ENCODE data around the gene FBXW5.

FBXW5 gene

GRCh38 chr9:136949239-136949816 lies 4.8 kb upstream of the FBXW5 start:
- DNase-seq: no peak

DNA sequence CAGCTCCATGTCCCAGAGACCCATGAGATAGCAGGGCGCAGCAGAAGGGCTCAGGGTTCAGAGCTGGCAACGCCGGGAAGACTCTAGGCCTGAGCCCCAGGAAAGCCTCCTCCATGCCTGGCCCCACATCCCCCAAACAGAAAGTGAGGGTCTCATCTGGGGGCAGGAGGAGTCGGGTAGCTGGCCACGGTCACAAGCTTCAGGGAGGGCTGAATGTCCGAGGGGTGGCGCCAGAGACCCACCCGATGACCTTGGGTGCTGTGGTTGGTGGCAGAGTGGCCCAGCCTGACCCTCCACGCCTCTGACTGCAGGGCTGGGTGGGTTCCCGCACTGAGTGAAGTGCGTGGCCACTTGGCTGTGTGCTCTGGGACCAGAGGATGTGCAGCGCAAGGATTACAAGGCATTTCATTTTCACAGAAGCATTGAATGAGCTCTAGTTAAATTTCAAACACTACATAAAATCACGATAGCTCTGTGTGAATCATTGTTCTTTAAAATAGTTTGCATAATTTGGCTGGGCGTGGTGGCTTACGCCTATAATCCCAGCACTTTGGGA lies 3.5 kb upstream of the FBXW5 start:
- DNase-seq: peak in 1 of 2 donors; percentile 8

DNA sequence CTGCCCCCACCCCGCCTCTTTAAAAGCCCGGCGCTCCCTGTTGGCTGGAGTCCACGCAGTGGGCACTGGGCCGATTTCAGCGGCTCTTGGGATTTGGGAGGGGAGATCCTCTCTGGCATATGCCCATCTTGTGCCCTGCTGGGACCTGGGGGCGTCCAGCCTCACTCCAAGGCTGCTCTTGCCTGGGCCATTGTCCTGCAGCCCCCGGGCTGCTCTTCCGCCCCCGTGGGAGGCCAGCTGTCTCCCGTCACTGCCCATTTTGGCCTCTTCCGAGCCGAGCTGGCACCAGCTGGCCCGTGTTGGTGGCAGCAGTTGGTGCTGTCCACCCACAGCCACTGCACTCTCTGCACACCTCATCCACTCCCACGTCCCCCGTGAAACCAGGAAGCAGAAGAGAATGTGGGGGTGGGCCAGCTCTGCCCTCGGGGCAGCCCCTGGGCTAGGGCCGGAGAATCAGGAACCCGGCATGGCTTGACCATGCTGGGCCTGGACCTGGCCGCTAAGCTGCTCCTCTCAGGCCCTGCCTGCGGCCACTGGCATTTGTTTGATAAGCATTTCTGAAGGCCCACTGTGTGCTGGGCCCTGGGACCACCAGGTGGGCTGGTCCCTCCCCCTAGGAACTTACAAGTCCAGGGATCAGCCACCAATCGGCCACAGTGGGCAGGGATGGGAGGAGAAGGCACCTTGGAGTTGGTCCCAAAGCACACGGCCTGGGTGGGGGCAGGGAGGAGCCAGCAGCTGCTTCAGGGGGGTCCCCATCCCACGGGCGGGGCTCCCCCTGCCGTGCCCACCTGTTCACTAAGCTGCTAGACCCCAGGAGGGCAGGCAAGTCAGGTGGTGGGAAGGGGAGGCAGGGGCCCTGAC lies 2.7 kb upstream of the FBXW5 start:
- DNase-seq: no peak

GRCh38 chr9:136946228-136947027 lies 1.9 kb upstream of the FBXW5 start:
- DNase-seq: no peak

DNA sequence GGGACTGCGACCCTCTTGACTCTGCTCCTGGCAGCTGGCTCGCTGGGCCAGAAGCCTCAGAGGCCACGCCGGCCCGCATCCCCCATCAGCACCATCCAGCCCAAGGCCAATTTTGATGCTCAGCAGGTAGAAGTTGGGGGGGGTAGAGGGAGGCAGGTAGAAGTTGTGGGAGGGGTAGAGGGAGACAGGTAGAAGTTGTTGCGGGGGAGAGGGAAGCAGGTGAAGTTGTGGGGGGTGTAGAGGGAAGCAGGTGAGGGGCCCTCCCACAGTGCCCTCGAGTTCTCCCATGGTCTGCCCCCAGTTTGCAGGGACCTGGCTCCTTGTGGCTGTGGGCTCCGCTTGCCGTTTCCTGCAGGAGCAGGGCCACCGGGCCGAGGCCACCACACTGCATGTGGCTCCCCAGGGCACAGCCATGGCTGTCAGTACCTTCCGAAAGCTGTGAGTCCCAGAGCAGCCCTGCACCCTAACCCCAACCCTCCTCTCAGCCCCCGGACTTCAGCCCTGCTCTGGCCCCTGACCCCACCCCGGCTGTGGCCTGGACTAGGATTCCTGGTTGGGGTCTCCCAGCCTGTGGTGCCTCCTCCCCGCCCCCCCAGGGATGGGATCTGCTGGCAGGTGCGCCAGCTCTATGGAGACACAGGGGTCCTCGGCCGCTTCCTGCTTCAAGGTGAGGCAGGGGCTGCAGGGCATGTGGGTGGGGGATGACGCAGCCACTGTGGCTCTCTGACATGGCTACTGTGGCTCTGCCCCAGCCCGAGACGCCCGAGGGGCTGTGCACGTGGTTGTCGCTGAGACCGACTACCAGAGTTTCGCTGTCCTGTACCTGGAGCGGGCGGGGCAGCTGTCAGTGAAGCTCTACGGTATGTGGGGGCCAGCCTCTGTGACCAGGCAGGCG lies 1.0 kb upstream of the FBXW5 start:
- no peak for DNase-seq

- no peak for DNase-seq
These were observed 373 bp downstream of the FBXW5 start for GRCh38 chr9:136944212-136944518.

- no peak for DNase-seq
These were observed 987 bp downstream of the FBXW5 start for GRCh38 chr9:136943291-136944211.

GRCh38 chr9:136942881-136943230 lies 1.7 kb downstream of the FBXW5 start:
- no peak for DNase-seq

GRCh38 chr9:136942112-136942880 lies 2.2 kb downstream of the FBXW5 start:
- no peak for DNase-seq

DNA sequence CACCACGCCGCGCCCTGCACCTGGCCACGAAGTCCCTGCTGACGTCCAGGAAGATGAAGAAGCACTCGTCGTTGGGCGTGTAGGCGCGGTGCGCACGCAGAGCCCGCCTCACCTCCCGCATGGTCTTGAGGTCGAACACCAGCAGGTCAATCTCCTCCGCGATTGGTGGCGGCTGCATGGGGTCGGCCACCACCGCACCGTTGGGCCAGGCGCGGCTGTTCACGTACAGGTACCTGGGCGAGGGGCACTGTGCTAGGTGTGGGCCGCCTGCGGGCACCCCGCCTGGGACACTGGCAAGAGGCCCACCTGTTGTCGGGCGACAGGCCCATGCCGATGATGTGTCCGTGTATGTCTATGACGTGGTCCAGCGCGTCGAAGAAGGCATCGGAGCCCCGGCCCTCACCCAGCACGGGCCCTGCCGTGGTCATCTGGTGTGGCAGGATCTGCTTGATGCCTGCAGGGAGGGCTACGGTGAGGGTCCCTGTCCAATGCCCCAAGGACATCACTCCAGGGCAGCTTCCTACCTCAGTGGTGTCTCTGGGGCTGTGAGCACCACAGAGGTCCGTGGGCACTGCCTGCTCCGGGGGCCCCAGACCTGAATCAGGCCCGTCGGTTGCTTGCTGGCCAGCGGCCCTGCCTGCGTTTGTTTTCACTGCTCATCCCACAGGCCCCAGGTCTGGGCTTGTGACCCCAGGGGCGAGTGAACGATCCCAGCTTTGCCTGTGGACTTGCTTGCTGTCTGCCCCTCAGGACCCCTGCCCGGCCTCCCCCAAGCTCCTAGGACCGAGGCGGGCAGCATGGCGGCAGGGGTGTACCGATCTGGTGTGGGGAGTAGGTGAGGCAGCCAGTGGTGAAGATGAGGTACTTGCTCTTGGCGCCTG lies 3.1 kb downstream of the FBXW5 start:
- no peak for DNase-seq

DNA sequence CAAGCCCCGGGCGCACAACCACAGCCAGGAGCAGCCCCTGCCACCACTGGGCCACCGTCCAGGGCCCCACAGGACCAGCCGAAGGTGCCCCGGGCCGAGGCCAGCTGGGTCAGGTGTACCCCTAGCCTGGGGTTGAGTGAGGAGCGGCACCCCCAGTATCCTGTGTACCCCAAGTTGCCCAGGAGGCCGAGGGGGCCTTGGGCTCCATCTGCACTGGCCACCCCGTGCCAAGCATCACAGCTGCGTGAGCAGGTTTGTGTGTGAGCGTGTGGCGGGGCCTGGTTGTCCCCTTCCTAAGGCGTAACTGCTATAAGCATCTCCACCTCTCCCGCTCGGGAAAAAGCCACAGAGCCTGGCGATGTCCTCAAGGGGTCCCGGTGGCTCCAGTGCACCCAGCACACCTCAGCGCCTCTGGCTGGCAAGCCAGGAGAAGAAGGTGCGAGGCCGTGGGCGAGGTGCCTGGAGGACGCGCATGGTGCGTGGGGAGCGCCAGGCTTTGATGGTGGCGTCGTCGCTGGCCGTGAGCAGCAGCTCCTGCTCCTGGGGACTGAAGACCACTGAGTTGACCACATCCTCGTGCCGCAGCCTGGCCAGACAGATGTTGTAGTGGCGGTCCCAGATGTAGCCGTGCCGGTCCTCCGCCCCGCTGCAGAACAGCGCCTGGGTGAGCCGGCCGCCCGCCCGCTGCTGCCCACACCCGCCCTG lies 3.9 kb downstream of the FBXW5 start:
- DNase-seq: no peak

GRCh38 chr9:136939996-136940525 lies 4.5 kb downstream of the FBXW5 start:
- no peak for DNase-seq

GRCh38 chr9:136939431-136939995 lies 5.0 kb downstream of the FBXW5 start:
- DNase-seq: no peak

- no peak for DNase-seq
These were observed 7.1 kb downstream of the FBXW5 start for GRCh38 chr9:136937186-136938001.

DNA sequence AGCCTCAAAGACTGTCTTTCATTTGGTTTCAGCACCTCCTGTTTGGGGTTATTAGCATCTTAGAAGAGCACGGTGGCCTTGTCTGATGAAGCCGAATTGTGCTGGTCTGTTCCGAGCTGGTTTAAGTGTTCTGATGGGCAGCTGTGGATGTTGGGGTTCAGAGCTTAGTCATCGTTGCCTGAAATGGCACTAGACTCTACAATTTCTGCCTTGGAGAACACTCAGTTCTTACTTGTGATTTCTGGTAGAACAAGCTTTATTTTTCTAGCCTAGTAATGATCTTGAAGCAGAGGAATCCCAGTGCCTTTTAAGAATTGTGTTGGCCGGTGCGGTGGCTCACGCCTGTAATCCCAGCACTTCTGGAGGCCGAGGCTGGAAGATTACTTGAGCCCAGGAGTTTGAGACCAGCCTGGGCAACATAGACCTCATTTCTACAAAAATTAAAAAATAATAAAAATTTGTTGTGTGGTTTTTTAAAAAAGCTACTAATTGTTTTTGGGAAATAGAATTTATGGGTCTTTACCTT lies 7.8 kb downstream of the FBXW5 start:
- no peak for DNase-seq

DNA sequence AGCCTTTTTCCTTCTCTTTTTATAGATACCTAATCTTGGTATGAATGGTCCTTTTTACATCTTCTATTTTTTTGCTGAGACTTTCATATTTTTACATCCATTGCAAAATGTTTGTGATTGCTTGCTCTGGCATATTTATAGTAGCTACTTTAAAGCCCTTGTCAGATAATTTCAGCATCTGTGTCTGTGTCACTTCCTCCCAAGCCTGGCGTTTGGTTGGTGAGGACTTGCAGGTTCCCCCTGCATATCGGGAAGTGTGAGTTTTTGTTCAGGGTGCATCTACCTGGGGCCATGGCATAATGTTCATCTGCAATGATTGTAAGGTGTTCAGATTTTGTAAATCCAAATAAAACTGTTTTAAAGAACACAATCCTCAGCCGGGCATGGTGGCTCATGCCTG lies 8.9 kb downstream of the FBXW5 start:
- no peak for DNase-seq

DNA sequence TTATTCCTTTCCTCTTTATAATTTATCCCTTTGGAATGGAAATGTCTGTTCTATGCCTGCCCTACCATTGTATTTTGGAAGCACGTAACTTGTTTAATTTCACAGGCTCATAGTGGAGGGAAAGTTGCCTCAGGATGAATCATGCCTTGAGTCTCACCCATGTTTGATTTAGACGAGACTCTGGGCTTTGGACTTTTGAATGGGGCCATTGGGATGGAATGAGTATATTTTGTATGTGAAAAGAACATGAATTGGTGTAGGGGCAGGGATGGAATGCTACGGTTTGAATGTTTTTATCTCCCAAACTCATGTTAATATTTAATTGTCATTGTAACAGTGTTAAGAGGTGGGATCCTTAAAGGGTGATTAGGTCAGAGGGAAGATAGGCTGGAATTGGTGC lies 10.3 kb downstream of the FBXW5 start:
- DNase-seq: no peak

Measured in bone marrow (tissue), 2 donors.